Spinal cord (tissue), 10 donors: Measurements from ENCODE around the gene ELL. TPM values are rescaled to one million over a fixed set of nuclear protein-coding genes. Genes with fewer than 3 reads are reported as not detected.

Experiments used
- DNase-seq, 6 donors: peaks; one replicate each; pipeline versions ENCODE4 v3.0.0 to v3.0.0-alpha.2; 2013 to 2015; ENCODE audit warnings: low spot score in 6 of 6, low read depth in 4 of 6
- H3K27ac ChIP-seq: one replicate; pipeline ENCODE4 v1.5.1; 2013; ENCODE audit warnings: low read depth, low read length, control low read depth
- H3K27me3 ChIP-seq: one replicate; pipeline ENCODE4 v1.6.1; 2013; ENCODE audit warnings: low read length; ENCODE audit not compliant: control insufficient read depth, insufficient read depth
- H3K36me3 ChIP-seq: one replicate; pipeline ENCODE4 v1.6.1; 2013; ENCODE audit warnings: low read length; ENCODE audit not compliant: control insufficient read depth, insufficient read depth
- H3K4me1 ChIP-seq: one replicate; pipeline ENCODE4 v1.6.1; 2013; ENCODE audit warnings: low read length; ENCODE audit not compliant: control insufficient read depth, insufficient read depth
- H3K4me3 ChIP-seq: one replicate; pipeline ENCODE4 v1.5.1; 2013; ENCODE audit warnings: low read depth, low read length, control low read depth
- H3K9me3 ChIP-seq: one replicate; pipeline ENCODE4 v1.6.1; 2013; ENCODE audit warnings: low read length; ENCODE audit not compliant: control insufficient read depth, insufficient read depth
- WGBS: methylation state at CpG from one replicate; pipeline ENCODE4 v1.1.5; 2013; ENCODE audit warnings: missing lambda C conversion rate; ENCODE audit not compliant: insufficient coverage; 5-methylcytosine and 5-hydroxymethylcytosine counted together
- polyA plus RNA-seq, 2 donors: library from polyadenylated mRNA; unstranded; fragments of 120-200 nt; gene quantifications; one replicate each; pipeline ENCODE4 v1.2.1, GENCODE V29; 2013; ENCODE audit not compliant: insufficient read length in 2 of 2
- total RNA-seq, 2 donors: library from RNA; depleted of rRNA in 1 of 2; stranded (reverse); fragments of 120-200 nt in 1 of 2; fragments of >200 nt in 1 of 2; gene quantifications; one replicate each; pipeline versions ENCODE4 v1.2.3 to v1.2.4, GENCODE V29; 2013 to 2014
- donor health status: healthy.

Gene ELL
- total and polyA plus RNA-seq, 4 donors, result 7.4 to 11.6 (median 8.9) TPM

DNA sequence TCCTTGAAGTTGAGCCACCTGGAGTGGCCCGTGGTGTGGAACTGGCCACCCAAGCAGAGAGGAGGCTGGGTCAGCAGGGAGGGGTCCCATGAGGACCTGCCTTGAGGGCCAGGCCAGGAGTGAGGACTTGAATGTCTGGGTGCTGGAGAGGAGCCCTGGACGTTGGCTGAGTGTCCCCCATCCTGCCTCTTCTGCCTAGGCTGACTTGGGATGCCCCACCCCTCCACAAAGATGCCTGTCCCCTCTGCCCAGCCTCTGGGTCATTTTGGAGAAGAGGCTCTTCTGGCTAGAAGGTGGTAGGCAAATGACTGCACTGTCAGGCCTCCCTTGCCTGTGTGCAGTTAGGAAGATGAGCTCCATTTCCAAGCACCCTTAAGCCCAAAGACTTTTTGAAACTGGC is 100.9 kb downstream of the ELL start:
- Histone ChIP-seq H3K4me1 (peaks cover 87% of the 10 kb centered on the region), H3K27ac (no peak overlapping the region), H3K9me3 (no peaks in the 10 kb centered on the region), H3K36me3 (peaks cover 31% of the 10 kb centered on the region), H3K27me3 (no peaks in the 10 kb centered on the region), H3K4me3 (no peak overlapping the region)
- WGBS, result 50% methylated on average over 1 of the region's 2 CpGs
- DNase-seq, result no peak

DNA sequence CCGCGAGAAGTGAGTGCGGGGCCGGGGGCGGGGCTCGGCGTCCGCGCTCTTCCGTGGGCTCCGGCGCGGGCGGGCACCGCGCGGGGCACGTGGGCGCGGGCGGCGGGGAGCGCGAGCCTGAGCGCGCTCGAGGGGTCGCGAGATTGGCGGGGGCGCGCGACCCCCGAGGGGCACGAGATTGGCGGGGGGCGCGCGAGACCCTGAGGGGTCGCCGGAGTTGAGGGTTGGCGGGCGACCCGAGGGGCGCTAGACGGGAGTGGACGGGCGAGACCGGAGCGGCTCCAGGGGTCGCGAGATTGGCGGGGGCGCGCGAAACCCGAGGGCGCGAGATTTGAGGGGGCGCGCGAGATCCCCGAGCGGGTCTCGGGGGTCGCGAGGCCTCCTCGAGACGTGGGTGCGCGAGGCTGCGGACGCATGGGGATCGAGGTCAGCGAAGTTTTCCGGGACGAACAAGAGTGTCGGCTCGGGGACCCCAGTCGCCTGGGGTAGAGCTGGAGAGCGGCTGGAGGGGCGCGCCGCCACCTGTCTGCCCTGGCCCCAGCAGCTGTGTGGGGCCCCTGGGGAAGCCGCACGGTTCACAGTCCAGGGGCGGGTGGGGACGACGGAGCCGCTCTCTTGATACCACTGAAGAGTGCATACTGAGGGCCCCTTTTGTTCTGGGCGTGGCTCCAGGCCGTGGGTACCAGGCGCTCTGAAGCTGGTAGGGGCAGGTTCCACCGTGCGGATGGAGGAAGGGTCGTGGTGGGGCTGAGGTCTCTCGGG is 102.0 kb downstream of the ELL start:
- under 1% methylated on average over 97 of the region's 97 CpGs for WGBS
- peak overlapping the region; percentile 71 for H3K4me3 ChIP-seq

GRCh38 chr19:18419195-18419698 is 102.6 kb downstream of the ELL start, which contains the start of gene SSBP4:
Gene SSBP4 (plus strand): TSS chr19:18419398. CDS start chr19:18419649, 251 bp downstream.
- Histone ChIP-seq H3K36me3 (peaks cover 26% of the 10 kb centered on the region), H3K9me3 (no peaks in the 10 kb centered on the region), H3K4me1 (peaks cover 89% of the 10 kb centered on the region), H3K4me3 (peak within 1 kb of the TSS; percentile 71), H3K27ac (peak within 1 kb of the TSS; percentile 98), H3K27me3 (no peaks in the 10 kb centered on the region)
- WGBS, result under 1% methylated on average over 80 of the region's 80 CpGs
- DNase-seq, result peak in 3 of 6 donors; percentile 66 to 95 (median 91)

More for the DNA sequence above, 102.0 kb downstream of the ELL start:
- Histone ChIP-seq H3K36me3 (peaks cover 27% of the 10 kb centered on the region), H3K9me3 (no peaks in the 10 kb centered on the region), H3K4me1 (peaks cover 87% of the 10 kb centered on the region), H3K27ac (no peak overlapping the region), H3K27me3 (no peaks in the 10 kb centered on the region)
- DNase-seq, result peak in 2 of 6 donors; percentile 48 to 49

DNA sequence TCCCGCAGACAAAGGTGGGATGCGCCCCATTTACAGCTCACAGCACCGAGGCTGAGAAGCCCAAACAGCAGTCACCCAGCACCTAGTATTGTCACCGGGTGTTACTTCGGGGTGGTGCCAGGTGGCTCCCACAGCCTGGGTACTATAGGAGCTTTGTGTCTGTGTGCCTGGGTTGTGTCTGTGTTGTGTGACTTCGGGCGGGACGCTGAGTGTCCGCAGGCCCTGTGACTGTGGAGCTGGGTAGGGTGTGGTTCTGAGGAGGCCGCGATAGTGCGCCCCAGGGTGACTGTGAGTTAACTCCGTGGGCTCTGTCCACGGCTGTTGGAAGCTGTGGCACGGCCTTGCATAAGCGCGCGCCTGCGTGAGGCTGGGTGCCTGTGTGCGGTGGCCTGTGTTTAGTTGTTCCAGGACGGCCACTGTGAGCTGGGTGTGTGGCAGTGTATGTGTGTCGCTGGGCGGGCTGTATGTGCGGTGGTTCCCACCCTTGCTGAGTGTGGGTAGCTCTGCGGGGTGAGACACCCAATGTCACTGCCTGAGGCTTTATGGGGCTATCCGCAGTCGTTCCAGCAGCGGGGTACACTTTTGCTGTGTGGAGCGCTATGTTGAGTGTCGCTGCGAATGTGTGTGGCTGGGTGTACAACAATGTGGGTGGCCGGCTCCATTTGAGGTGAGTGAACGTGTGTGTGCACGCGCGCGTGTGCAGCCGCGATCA is 103.2 kb downstream of the ELL start:
- peak overlapping the region; percentile 98 for H3K27ac ChIP-seq
- no peaks in the 10 kb centered on the region for H3K27me3 ChIP-seq
- DNase-seq, result no peak
- WGBS, result 14% methylated on average over 39 of the region's 39 CpGs
- H3K9me3 ChIP-seq, result no peaks in the 10 kb centered on the region
- peaks cover 21% of the 10 kb centered on the region for H3K36me3 ChIP-seq
- peaks cover 85% of the 10 kb centered on the region for H3K4me1 ChIP-seq
- peak overlapping the region; percentile 45 for H3K4me3 ChIP-seq

DNA sequence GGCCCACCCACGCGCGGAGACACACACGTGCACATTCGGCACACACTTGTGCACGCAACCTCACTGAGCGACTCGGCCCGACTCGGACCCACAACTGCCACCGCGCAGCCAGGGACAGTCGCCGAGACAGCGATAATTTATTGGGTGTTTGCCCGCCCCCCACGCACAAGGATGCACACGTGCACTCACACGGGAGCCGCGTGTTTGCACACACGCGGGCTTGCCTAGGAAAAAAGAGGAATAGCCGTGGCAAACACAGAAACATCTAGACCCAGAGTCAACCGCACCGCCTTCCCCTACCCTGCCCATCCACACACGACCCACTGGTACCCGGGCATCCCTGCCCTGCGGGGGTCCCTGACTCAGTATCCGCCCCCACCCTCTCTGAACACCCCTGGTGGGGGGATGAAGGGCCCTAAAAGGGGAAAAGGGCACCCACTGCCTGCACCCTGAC is 103.8 kb downstream of the ELL start:
- DNase-seq, result peak in 1 of 6 donors; percentile 44
- Histone ChIP-seq H3K36me3 (peaks cover 15% of the 10 kb centered on the region), H3K27me3 (no peaks in the 10 kb centered on the region), H3K9me3 (no peaks in the 10 kb centered on the region), H3K4me3 (peak overlapping the region; percentile 27), H3K27ac (peak overlapping the region; percentile 98), H3K4me1 (peaks cover 79% of the 10 kb centered on the region)
- 2% methylated on average over 22 of the region's 30 CpGs for WGBS

GRCh38 chr19:18417250-18418028 is 104.4 kb downstream of the ELL start:
- Histone ChIP-seq H3K4me1 (peaks cover 74% of the 10 kb centered on the region), H3K27ac (peak overlapping the region; percentile 98), H3K4me3 (peak overlapping the region; percentile 52), H3K36me3 (peaks cover 9% of the 10 kb centered on the region), H3K27me3 (no peaks in the 10 kb centered on the region), H3K9me3 (no peaks in the 10 kb centered on the region)
- peak in 3 of 6 donors; percentile 59 to 88 (median 74) for DNase-seq
- 0% methylated on average over 33 of the region's 53 CpGs for WGBS

GRCh38 chr19:18416778-18417249 is 105.1 kb downstream of the ELL start:
- H3K4me1 ChIP-seq, result peaks cover 69% of the 10 kb centered on the region
- WGBS, result 0% methylated on average over 44 of the region's 44 CpGs

DNA sequence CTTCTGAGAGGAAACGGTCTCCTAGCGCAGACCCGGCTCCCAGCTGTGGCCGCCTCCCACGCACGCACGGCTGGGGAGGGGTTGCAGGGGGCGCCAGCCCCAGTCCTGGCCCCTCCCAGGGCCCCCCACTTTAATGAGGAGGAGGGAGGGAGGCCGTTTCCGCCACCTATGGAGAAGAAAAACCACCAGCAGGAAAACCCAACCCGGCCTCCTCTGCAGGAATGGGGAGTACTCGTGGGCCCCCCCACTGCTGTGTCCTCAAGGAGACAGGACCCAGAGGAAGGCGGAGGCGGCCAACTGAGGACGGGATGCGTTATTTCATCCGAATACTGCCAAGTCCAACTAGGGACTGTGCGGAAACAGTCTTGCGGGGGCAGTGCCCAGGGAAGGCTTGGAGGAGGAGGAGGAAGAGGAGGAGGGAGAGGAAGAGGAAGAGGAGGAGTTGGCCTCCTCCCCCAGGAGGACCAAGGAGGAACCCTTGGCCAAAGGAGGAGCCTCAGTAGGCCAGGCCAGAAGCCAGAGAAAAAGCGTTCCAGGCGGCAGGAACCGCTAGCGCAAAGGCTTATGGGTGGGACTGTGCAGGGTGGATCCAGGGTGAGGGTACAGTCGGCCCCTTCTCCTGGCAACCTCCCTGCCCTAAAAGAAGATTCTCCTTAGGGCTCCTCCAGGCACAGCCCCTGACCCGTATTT is 106.5 kb downstream of the ELL start:
- H3K36me3 ChIP-seq, result no peaks in the 10 kb centered on the region
- peak overlapping the region; percentile 98 for H3K27ac ChIP-seq
- no peaks in the 10 kb centered on the region for H3K27me3 ChIP-seq
- H3K9me3 ChIP-seq, result no peaks in the 10 kb centered on the region
- DNase-seq, result peak in 1 of 6 donors; percentile 78
- peak overlapping the region; percentile 28 for H3K4me3 ChIP-seq
- peaks cover 59% of the 10 kb centered on the region for H3K4me1 ChIP-seq
- WGBS, result 27% methylated on average over 21 of the region's 25 CpGs

More at GRCh38 chr19:18416778-18417249, 105.1 kb downstream of the ELL start:
- H3K4me3 ChIP-seq, result peak overlapping the region; percentile 52
- peak overlapping the region; percentile 98 for H3K27ac ChIP-seq
- DNase-seq, result peak in 3 of 6 donors; percentile 78 to 95 (median 94)
- no peaks in the 10 kb centered on the region for H3K9me3 ChIP-seq
- H3K27me3 ChIP-seq, result no peaks in the 10 kb centered on the region
- peaks cover 4% of the 10 kb centered on the region for H3K36me3 ChIP-seq
